ENCODE measurements around the gene SYT17. TPM values are rescaled to one million over a fixed set of nuclear protein-coding genes. Genes with fewer than 3 reads are reported as not detected.

SYT17 gene
- total RNA-seq, 1 experiment from 2014 or later, result 4.2 TPM

DNA sequence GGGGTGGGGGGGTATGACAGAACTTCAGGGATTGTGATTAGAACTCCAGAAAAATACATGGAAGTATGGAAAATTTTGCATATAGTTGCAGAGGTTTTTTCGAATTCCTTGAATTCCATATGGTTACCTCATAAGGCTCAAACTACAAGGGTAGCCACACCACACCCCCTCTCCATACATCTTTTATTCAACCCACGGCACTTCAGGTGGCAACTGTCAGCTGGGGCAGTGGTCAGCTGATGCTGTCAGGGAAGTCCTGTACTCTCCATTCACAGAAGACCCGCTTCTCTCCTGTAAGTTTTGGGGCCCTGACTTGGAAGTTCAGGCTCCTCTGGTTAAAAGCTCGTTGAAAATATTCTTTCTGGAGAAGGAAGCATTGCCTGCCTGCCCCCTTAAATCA, 60.0 kb downstream of the SYT17 start:
- Histone ChIP-seq H3K4me3 (ENCODE audit: low read depth, low read length) (no peak overlapping the region), H3K4me1 (0 out of 2 replicates have a peak, but pooled peaks cover 3% of the 10 kb centered on the region), H3K27me3 (replicated peaks; ENCODE audit: control insufficient read depth, insufficient read depth, low read length) (no peaks in the 10 kb centered on the region), H3K9me3 (no peaks in the 10 kb centered on the region), H3K36me3 (ENCODE audit: control insufficient read depth, insufficient read depth, low read length) (no peaks in the 10 kb centered on the region; the same call in 1 of the 2 replicates)
- TF ChIP-seq CTCF (IDR thresholded peaks at IDR 0.05; ENCODE audit: insufficient read depth in 1 of 2, low read depth in 1 of 2, low read length in 1 of 2, severe bottlenecking in 1 of 2, unreplicated experiment in 1 of 2), result no peak
- no peaks in the 10 kb centered on the region for H3K27me3 Mint-ChIP-seq (ENCODE audit: insufficient read depth, unreplicated experiment)
- BruUV-seq (replicated peaks), result no TSS peak
- ChIA-PET CTCF (no interaction called here), POLR2A (no interaction called here)
- DNase-seq, result no peak
- intact Hi-C loops (cut with micrococcal nuclease; ENCODE audit: unreplicated experiment), result no loop called here
- H3K4me3 Mint-ChIP-seq (ENCODE audit: unreplicated experiment), result no peak overlapping the region
- no peak overlapping the region for H3K27ac Mint-ChIP-seq (ENCODE audit: unreplicated experiment)
- H3K4me1 Mint-ChIP-seq (ENCODE audit: low read depth, unreplicated experiment), result peaks cover 13% of the 10 kb centered on the region
- no peaks in the 10 kb centered on the region for H3K9me3 Mint-ChIP-seq (ENCODE audit: unreplicated experiment)
- H3K36me3 Mint-ChIP-seq (ENCODE audit: insufficient read depth, unreplicated experiment), result peaks cover 6% of the 10 kb centered on the region

DNA sequence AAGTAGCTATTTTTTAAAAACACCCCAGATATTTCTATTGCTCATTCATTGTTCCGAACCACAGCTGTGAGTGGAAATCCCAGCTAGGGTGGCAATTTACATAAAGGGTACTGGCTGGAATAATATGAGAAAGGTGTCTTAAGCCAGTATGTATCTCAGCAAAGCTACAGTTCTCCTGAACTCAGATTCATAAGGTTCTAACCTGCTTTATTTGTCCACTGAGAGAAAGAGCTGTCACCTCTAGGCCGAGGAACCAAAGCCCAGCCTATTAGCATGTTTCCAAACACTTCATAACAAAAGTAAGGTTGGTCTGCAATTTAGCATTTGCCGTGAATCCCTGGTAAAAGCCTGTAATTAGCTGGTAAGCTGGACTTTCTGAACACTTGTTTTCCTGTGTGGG, 60.5 kb downstream of the SYT17 start:
- H3K4me3 Mint-ChIP-seq (ENCODE audit: unreplicated experiment), result no peak overlapping the region
- no peaks in the 10 kb centered on the region for H3K9me3 Mint-ChIP-seq (ENCODE audit: unreplicated experiment)
- peaks cover 13% of the 10 kb centered on the region for H3K4me1 Mint-ChIP-seq (ENCODE audit: low read depth, unreplicated experiment)
- Histone ChIP-seq H3K27me3 (replicated peaks; ENCODE audit: control insufficient read depth, insufficient read depth, low read length) (no peaks in the 10 kb centered on the region), H3K4me1 (0 out of 2 replicates have a peak, but pooled peaks cover 3% of the 10 kb centered on the region), H3K9me3 (no peaks in the 10 kb centered on the region), H3K36me3 (ENCODE audit: control insufficient read depth, insufficient read depth, low read length) (no peaks in the 10 kb centered on the region), H3K4me3 (ENCODE audit: low read depth, low read length) (no peak overlapping the region)
- TF ChIP-seq CTCF (IDR thresholded peaks at IDR 0.05; ENCODE audit: insufficient read depth in 1 of 2, low read depth in 1 of 2, low read length in 1 of 2, severe bottlenecking in 1 of 2, unreplicated experiment in 1 of 2), result no peak
- DNase-seq, result no peak
- H3K36me3 Mint-ChIP-seq (ENCODE audit: insufficient read depth, unreplicated experiment), result peaks cover 6% of the 10 kb centered on the region
- H3K27ac Mint-ChIP-seq (ENCODE audit: unreplicated experiment), result no peak overlapping the region
- no peaks in the 10 kb centered on the region for H3K27me3 Mint-ChIP-seq (ENCODE audit: insufficient read depth, unreplicated experiment)
- ChIA-PET CTCF (no interaction called here), POLR2A (no interaction called here)
- BruUV-seq (replicated peaks), result no TSS peak
- intact Hi-C loops (cut with micrococcal nuclease; ENCODE audit: unreplicated experiment), result no loop called here

DNA sequence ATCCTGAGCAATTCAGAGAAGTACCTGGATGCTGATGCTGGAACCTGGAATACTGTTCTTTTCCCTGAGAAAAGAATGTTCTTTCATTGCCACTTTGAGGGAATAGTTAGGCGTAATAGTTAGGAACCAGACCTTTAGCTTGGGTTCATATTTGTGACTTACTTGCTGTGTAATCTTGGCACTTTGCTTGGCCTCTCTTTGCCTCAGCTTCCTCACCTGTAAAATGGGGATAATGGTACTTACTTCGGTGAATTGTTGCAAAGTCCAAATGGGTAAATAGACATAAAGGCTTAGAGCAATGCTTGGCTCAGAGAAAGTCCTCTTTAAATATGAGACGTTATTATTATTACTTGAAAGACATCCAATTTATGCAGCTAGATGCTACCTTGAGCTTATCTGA, 62.5 kb downstream of the SYT17 start:
- Histone ChIP-seq H3K36me3 (ENCODE audit: control insufficient read depth, insufficient read depth, low read length) (no peaks in the 10 kb centered on the region), H3K9me3 (peaks cover 2% of the 10 kb centered on the region; the same call in 1 of the 2 replicates), H3K4me3 (ENCODE audit: low read depth, low read length) (no peak overlapping the region), H3K27me3 (replicated peaks; ENCODE audit: control insufficient read depth, insufficient read depth, low read length) (no peaks in the 10 kb centered on the region), H3K4me1 (0 out of 2 replicates have a peak, but pooled peaks cover 3% of the 10 kb centered on the region)
- H3K4me1 Mint-ChIP-seq (ENCODE audit: low read depth, unreplicated experiment), result peaks cover 13% of the 10 kb centered on the region
- H3K27me3 Mint-ChIP-seq (ENCODE audit: insufficient read depth, unreplicated experiment), result no peaks in the 10 kb centered on the region
- H3K36me3 Mint-ChIP-seq (ENCODE audit: insufficient read depth, unreplicated experiment), result peaks cover 6% of the 10 kb centered on the region
- no peak overlapping the region for H3K27ac Mint-ChIP-seq (ENCODE audit: unreplicated experiment)
- POLR2A ChIA-PET, result no interaction called here
- TF ChIP-seq CTCF (IDR thresholded peaks at IDR 0.05; ENCODE audit: insufficient read depth in 1 of 2, low read depth in 1 of 2, low read length in 1 of 2, severe bottlenecking in 1 of 2, unreplicated experiment in 1 of 2), result no peak
- CTCF ChIA-PET, result no interaction called here
- DNase-seq, result no peak
- H3K9me3 Mint-ChIP-seq (ENCODE audit: unreplicated experiment), result peaks cover 10% of the 10 kb centered on the region
- BruUV-seq (replicated peaks), result no TSS peak
- no peak overlapping the region for H3K4me3 Mint-ChIP-seq (ENCODE audit: unreplicated experiment)
- intact Hi-C loops (cut with micrococcal nuclease; ENCODE audit: unreplicated experiment), result no loop called here
